Ectodermal cell (in vitro differentiated cells): ENCODE results near the gene MYBPC1.
A peak's percentile ranks its signal among the peaks of the same experiment; 100 is the strongest.

Source experiments
- H3K27ac ChIP-seq: 2 replicates; pipeline ENCODE4 v1.7.0; 2013; ENCODE audit warnings: mild to moderate bottlenecking, low read depth, low read length; ENCODE audit not compliant: insufficient read depth, poor library complexity, severe bottlenecking
- H3K27me3 ChIP-seq: 2 replicates; pipeline ENCODE4 v1.7.0; 2013; ENCODE audit warnings: mild to moderate bottlenecking, low read length; ENCODE audit not compliant: insufficient read depth, control insufficient read depth, poor library complexity, severe bottlenecking
- H3K36me3 ChIP-seq: one replicate; pipeline ENCODE4 v1.7.0; 2013; ENCODE audit warnings: low read length; ENCODE audit not compliant: control insufficient read depth, insufficient read depth
- H3K4me1 ChIP-seq: one replicate; pipeline ENCODE4 v1.7.0; 2013; ENCODE audit warnings: low read length; ENCODE audit not compliant: control insufficient read depth, insufficient read depth
- H3K4me3 ChIP-seq: 2 replicates; pipeline ENCODE4 v1.7.0; 2013; ENCODE audit warnings: low read depth, low read length, control low read depth; ENCODE audit not compliant: insufficient read depth
- H3K9me3 ChIP-seq: 2 replicates; pipeline ENCODE4 v1.7.0; 2013; ENCODE audit warnings: mild to moderate bottlenecking, low read length, moderate library complexity; ENCODE audit not compliant: control insufficient read depth
- WGBS, 2 experiments: methylation state at CpG; one replicate each; pipeline ENCODE4 v1.1.7; 2013; ENCODE audit warnings: missing lambda C conversion rate in 2 of 2; 5-methylcytosine and 5-hydroxymethylcytosine counted together

The MYBPC1 gene

GRCh38 chr12:101698800-101699347 is 104.1 kb downstream of the MYBPC1 start:
- Histone ChIP-seq H3K27ac (no peak overlapping the region), H3K4me1 (no peaks in the 10 kb centered on the region), H3K36me3 (no peaks in the 10 kb centered on the region), H3K9me3 (no peaks in the 10 kb centered on the region), H3K4me3 (no peak overlapping the region), H3K27me3 (peaks cover 32% of the 10 kb centered on the region)
- 83 to 84% methylated on average over 11 of the region's 12 CpGs for WGBS, 2 experiments

GRCh38 chr12:101700299-101700820 is 105.6 kb downstream of the MYBPC1 start:
- WGBS, 2 experiments, result 81% methylated on average over 1 to 2 of the region's 2 CpGs

DNA sequence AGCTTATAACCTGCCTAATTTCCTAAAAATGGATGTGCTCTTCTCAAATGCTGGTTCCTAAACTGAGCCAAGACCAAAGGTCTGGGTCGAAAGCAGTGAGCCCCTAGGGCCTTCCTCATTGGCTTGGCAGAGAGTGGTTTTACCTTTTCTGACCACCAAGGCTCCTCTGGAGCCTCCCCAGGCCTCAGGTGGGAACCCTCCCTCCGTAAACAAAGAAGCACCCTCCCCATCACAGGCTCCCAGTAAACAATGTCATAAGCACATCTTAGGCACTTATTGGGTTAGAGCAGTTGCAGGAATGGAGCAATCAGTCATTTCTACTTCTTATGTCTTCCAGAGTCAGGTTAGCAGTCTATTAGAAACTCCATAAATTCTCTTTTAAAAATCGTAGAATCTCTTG is 108.7 kb downstream of the MYBPC1 start:
- Histone ChIP-seq H3K36me3 (no peaks in the 10 kb centered on the region), H3K4me3 (no peak overlapping the region), H3K27ac (no peak overlapping the region), H3K9me3 (no peaks in the 10 kb centered on the region), H3K4me1 (no peaks in the 10 kb centered on the region), H3K27me3 (peaks cover 2% of the 10 kb centered on the region)
- WGBS, 2 experiments, result 81 to 85% methylated on average over 3 of the region's 3 CpGs

More at GRCh38 chr12:101700299-101700820, 105.6 kb downstream of the MYBPC1 start:
- H3K36me3 ChIP-seq, result no peaks in the 10 kb centered on the region
- no peak overlapping the region for H3K4me3 ChIP-seq
- no peak overlapping the region for H3K27ac ChIP-seq
- H3K27me3 ChIP-seq, result peaks cover 27% of the 10 kb centered on the region
- no peaks in the 10 kb centered on the region for H3K9me3 ChIP-seq
- H3K4me1 ChIP-seq, result no peaks in the 10 kb centered on the region

DNA sequence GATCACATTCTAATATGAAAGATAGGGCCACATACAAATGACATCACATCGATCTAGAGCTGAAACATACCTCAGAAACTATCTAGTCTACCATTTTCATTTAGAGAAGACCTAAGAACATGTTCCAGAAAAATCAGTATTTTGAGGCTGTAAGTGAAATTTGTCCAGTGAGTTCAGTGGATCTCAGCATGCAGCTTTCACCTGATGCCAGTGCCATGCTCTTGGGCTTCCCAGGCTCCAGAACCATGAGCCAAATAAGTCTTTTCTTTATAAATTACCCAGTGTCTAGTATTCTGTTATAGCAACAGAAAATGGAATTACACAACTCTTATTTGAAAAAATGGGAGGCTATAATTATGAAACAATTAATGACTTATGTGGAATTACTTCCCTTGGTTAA is 111.6 kb downstream of the MYBPC1 start:
- Histone ChIP-seq H3K9me3 (no peaks in the 10 kb centered on the region), H3K4me1 (no peaks in the 10 kb centered on the region), H3K27ac (no peak overlapping the region), H3K4me3 (no peak overlapping the region), H3K36me3 (no peaks in the 10 kb centered on the region), H3K27me3 (no peaks in the 10 kb centered on the region)
- 95 to 100% methylated on average over 1 of the region's 1 CpG for WGBS, 2 experiments

GRCh38 chr12:101707131-101707782 is 112.5 kb downstream of the MYBPC1 start:
- H3K36me3 ChIP-seq, result no peaks in the 10 kb centered on the region

DNA sequence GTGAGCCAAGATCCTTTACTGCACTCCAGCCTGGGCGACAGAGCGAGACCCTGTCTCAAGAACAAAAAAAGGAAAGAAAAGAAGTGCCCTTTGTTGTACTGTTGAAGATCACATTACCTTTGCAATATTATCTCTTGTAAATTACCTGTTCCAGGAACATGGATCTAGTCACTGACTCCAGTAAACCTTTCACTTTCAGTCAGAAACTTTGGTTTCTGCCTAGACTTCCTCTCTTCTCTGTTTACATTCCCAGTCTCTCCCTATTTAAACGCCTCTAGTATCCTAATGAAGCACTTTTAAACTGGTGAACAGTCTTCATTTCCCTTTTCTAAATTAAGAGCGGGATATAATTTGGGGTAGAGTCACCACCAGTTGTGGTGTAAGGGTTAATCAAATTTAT is 115.5 kb downstream of the MYBPC1 start:
- Histone ChIP-seq H3K27me3 (no peaks in the 10 kb centered on the region), H3K4me3 (no peak overlapping the region), H3K4me1 (no peaks in the 10 kb centered on the region), H3K27ac (no peak overlapping the region), H3K36me3 (no peaks in the 10 kb centered on the region), H3K9me3 (no peaks in the 10 kb centered on the region)
- 85 to 95% methylated on average over 3 to 4 of the region's 4 CpGs for WGBS, 2 experiments

More at GRCh38 chr12:101707131-101707782, 112.5 kb downstream of the MYBPC1 start:
- H3K27ac ChIP-seq, result no peak overlapping the region
- no peaks in the 10 kb centered on the region for H3K27me3 ChIP-seq
- no peak overlapping the region for H3K4me3 ChIP-seq
- H3K9me3 ChIP-seq, result no peaks in the 10 kb centered on the region
- H3K4me1 ChIP-seq, result no peaks in the 10 kb centered on the region

DNA sequence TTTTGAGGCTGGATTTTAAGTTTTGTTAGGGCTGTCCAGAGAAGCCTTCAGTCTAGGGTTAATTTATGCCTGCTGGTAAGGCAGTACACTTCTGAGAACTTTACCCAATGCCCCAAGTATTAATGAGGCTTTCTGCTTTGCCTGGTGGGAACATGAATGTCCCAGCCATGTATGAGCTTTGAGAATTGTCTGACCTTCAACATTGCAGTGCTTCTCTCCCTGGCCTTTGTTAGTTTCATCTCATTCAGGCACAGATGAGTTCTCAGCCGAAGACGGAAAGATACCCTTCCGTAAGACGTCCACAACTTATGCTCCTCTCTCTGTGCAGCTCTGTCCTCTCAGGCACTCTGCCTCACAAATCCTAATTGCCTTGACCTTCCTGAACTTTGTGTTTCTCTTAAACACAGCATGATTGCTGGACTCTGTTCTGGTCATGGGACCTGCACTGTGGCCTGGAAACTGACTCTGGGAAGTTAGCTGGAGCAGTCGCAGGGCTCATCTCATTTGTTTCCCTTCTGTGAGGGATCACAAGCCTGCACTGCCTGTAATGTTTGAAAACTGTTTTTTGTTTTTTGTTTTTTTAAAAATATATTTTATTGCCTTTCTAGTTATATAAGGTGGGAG is 118.4 kb downstream of the MYBPC1 start:
- 87 to 88% methylated on average over 5 of the region's 5 CpGs for WGBS, 2 experiments
- no peaks in the 10 kb centered on the region for H3K36me3 ChIP-seq
- H3K27me3 ChIP-seq, result no peaks in the 10 kb centered on the region
- H3K4me3 ChIP-seq, result no peak overlapping the region
- H3K4me1 ChIP-seq, result no peaks in the 10 kb centered on the region
- H3K27ac ChIP-seq, result peak overlapping the region; percentile 53
- H3K9me3 ChIP-seq, result no peaks in the 10 kb centered on the region

- no peak overlapping the region for H3K4me3 ChIP-seq
- WGBS, 2 experiments, result 92 to 93% methylated on average over 2 of the region's 2 CpGs
- H3K27me3 ChIP-seq, result no peaks in the 10 kb centered on the region
- no peaks in the 10 kb centered on the region for H3K9me3 ChIP-seq
- no peak overlapping the region for H3K27ac ChIP-seq
- no peaks in the 10 kb centered on the region for H3K4me1 ChIP-seq
- H3K36me3 ChIP-seq, result no peaks in the 10 kb centered on the region
These were observed 119.2 kb downstream of the MYBPC1 start for GRCh38 chr12:101713930-101714329.

DNA sequence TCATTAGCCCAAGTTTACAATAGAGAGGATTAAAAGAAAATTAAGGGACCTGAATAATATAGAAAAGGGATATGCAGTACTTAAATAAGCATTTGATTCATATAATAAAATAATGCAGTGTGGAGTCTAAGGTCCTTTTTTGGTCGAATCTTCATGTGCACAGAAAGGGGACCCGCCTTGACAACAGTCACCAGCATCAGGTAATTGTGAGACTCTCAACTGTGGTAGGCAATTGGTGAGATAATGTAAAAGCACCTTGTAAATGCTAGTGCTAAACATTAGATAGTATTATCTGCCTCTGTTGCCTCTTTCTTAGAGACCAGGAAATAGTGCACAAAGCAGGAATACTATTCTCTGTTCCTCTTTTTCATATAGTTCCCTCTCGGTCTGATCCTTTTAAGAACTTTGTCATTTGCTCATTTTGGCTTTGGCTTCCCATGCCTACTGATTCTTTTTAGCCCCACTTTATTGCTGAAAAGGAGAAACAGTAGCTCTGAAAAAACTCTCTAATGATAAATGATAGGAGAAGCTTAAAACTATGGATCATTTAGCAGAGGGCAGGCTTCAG is 120.2 kb downstream of the MYBPC1 start:
- Histone ChIP-seq H3K4me1 (no peaks in the 10 kb centered on the region), H3K27ac (no peak overlapping the region), H3K9me3 (no peaks in the 10 kb centered on the region), H3K27me3 (no peaks in the 10 kb centered on the region), H3K4me3 (no peak overlapping the region), H3K36me3 (no peaks in the 10 kb centered on the region)
- 93% methylated on average over 3 of the region's 3 CpGs for WGBS, 2 experiments

DNA sequence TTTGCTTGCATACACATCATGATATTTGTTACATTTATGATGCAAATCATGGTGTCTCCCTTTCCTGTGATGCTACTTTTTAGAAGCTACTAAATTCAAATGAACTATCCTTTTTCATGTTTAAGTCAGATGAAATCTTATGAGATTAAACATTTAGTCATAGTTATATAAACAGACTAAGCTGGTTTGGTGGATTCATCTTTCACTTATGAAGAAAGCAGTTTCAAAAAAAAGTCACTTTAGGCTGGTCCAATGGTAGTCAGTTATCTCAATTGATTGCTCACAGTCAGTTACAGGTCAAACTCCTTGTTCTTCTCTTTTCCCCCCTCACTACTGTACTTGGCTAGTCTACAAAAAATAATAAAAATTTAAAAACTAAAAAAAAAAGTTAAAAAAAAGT is 124.8 kb downstream of the MYBPC1 start:
- Histone ChIP-seq H3K4me3 (no peak overlapping the region), H3K4me1 (no peaks in the 10 kb centered on the region), H3K36me3 (no peaks in the 10 kb centered on the region), H3K27ac (no peak overlapping the region), H3K27me3 (no peaks in the 10 kb centered on the region), H3K9me3 (no peaks in the 10 kb centered on the region)
